OCI-LY7 (cell line): ENCODE data around the gene CEP97. TPM values are rescaled to one million over a fixed set of nuclear protein-coding genes. Genes with fewer than 3 reads are reported as not detected.

Source experiments
- BruUV-seq: library from RNA; stranded (reverse); fragments of 400-500 nt; replicated peaks from 2 replicates; lab custom pipeline; 2021; lab: Mats Ljungman, UMichigan
- CTCF ChIA-PET: fragments of 300-600 bp; sonication (Branson Sonifier 250); formaldehyde crosslinking; loops from one replicate; lab custom pipeline; 2022; ENCODE audit warnings: antibody characterized with exemption; ENCODE audit not compliant: unreplicated experiment; lab: Charles Lee
- POLR2A ChIA-PET: fragments of 300-600 bp; sonication (Branson Sonifier 250); formaldehyde crosslinking; loops from one replicate; lab custom pipeline; 2022; ENCODE audit warnings: antibody characterized with exemption; lab: Charles Lee
- DNase-seq: peaks from one replicate; pipeline ENCODE4 v3.0.0-alpha.2; 2015; ENCODE audit warnings: low spot score
- H2AFZ ChIP-seq: fragments of 200-600 bp; sonication (generic), shearing (Covaris generic); 2 replicates; pipeline ENCODE4 v1.6.1; 2014; ENCODE audit warnings: mild to moderate bottlenecking, antibody characterized with exemption, low read length, moderate library complexity
- H3K27ac ChIP-seq: fragments of 200-600 bp; sonication (generic); 2 replicates; pipeline ENCODE4 v1.5.1; 2014; ENCODE audit warnings: mixed run types, low read depth, mild to moderate bottlenecking, moderate library complexity, low read length, inconsistent platforms; ENCODE audit not compliant: poor library complexity, severe bottlenecking
- H3K36me3 ChIP-seq: fragments of 200-600 bp; sonication (generic); 2 replicates; pipeline ENCODE4 v1.6.1; 2014; ENCODE audit warnings: mild to moderate bottlenecking, antibody characterized with exemption, low read length, moderate library complexity, mixed read lengths; ENCODE audit not compliant: insufficient read depth
- H3K4me1 ChIP-seq: fragments of 200-600 bp; sonication (generic); 2 replicates; pipeline ENCODE4 v1.5.1; 2014; ENCODE audit warnings: mild to moderate bottlenecking, low read length; ENCODE audit not compliant: insufficient read depth, poor library complexity, severe bottlenecking
- H3K4me2 ChIP-seq: fragments of 200-600 bp; sonication (generic); 2 replicates; pipeline ENCODE4 v1.6.1; 2014; ENCODE audit warnings: mild to moderate bottlenecking, low read length
- H3K4me3 ChIP-seq: fragments of 200-600 bp; sonication (generic); 2 replicates; pipeline ENCODE4 v1.5.1; 2014; ENCODE audit warnings: mild to moderate bottlenecking, low read depth, low read length; ENCODE audit not compliant: poor library complexity, severe bottlenecking
- H3K79me2 ChIP-seq: fragments of 200-600 bp; sonication (generic); 2 replicates; pipeline ENCODE4 v1.6.1; 2016; ENCODE audit warnings: low read depth, mild to moderate bottlenecking, low read length, moderate library complexity, mixed read lengths; ENCODE audit not compliant: insufficient read depth
- H3K9me2 ChIP-seq: fragments of 200-600 bp; sonication (generic); 2 replicates; pipeline ENCODE4 v1.6.1; 2016; ENCODE audit warnings: mild to moderate bottlenecking, low read length, mixed read lengths; ENCODE audit not compliant: insufficient read depth
- H3K9me3 ChIP-seq: fragments of 200-600 bp; sonication (generic); 2 replicates; pipeline ENCODE4 v1.6.1; 2014; ENCODE audit warnings: mild to moderate bottlenecking, mixed run types, low read length, mixed read lengths
- H4K20me1 ChIP-seq: fragments of 200-600 bp; sonication (generic); 2 replicates; pipeline ENCODE4 v1.6.1; 2014; ENCODE audit warnings: mild to moderate bottlenecking, antibody characterized with exemption, low read length, moderate library complexity, mixed read lengths; ENCODE audit not compliant: insufficient read depth
- CTCF ChIP-seq: fragments of 200-600 bp; sonication (generic); conservative IDR thresholded peaks from 2 replicates; pipeline ENCODE4 v1.5.1; 2014; ENCODE audit warnings: mild to moderate bottlenecking, antibody characterized with exemption, low read length, moderate library complexity, mixed read lengths
- EZH2phosphoT487 ChIP-seq: fragments of 200-600 bp; sonication (generic); IDR thresholded peaks from 2 replicates; pipeline ENCODE4 v1.6.1; 2018; ENCODE audit warnings: low read depth, borderline replicate concordance, mild to moderate bottlenecking, mixed run types, antibody characterized with exemption, low read length, moderate library complexity, mixed read lengths
- intact Hi-C: fragments of 100-400 bp; cut with micrococcal nuclease; formaldehyde crosslinking; loops from one replicate; pipeline ENCODE4 v1.10.0; 2022; ENCODE audit not compliant: unreplicated experiment
- total RNA-seq, 2 experiments: library from RNA; depleted of rRNA in 1 of 2; stranded (reverse); fragments of >200 nt in 1 of 2; shearing (Covaris generic) in 1 of 2; gene quantifications; 2 replicates each; pipeline ENCODE4 v1.2.3, GENCODE V29; 2014 to 2022

Gene CEP97
- total RNA-seq, 2 experiments from 2014 or later, result 27.3 to 43.5 TPM

GRCh38 chr3:101796077-101796680 is 71.8 kb downstream of the CEP97 start:
- no peak for DNase-seq
- CTCF ChIA-PET, result no interaction called here
- Histone ChIP-seq H3K9me3 (peaks cover 50% of the 10 kb centered on the region), H4K20me1 (no peaks in the 10 kb centered on the region), H3K79me2 (peaks cover 72% of the 10 kb centered on the region), H3K4me3 (no peak overlapping the region), H3K4me2 (no peak overlapping the region), H3K27ac (no peak overlapping the region), H3K36me3 (peaks cover 89% of the 10 kb centered on the region), H3K4me1 (peaks cover 42% of the 10 kb centered on the region), H2AFZ (no peak overlapping the region), H3K9me2 (no peaks in the 10 kb centered on the region)
- no TSS peak for BruUV-seq
- POLR2A ChIA-PET, result interaction anchor here (0.5 to 2.3 kb wide), 12 partner anchors 8 to 434 kb away, joined by 3 to 7 read pairs (median 4); partner anchors contain the start of gene CEP97
- intact Hi-C loops, result no loop called here
- TF ChIP-seq EZH2phosphoT487 (no peak), CTCF (no peak)

GRCh38 chr3:101801174-101801573 is 76.8 kb downstream of the CEP97 start:
- Histone ChIP-seq H3K27ac (no peak overlapping the region), H3K9me3 (peaks cover 15% of the 10 kb centered on the region; the same call in 1 of the 2 replicates), H3K4me3 (no peak overlapping the region), H3K79me2 (peaks cover 59% of the 10 kb centered on the region; the same call in 1 of the 2 replicates), H3K9me2 (no peaks in the 10 kb centered on the region), H3K4me2 (no peak overlapping the region), H3K36me3 (peaks cover 89% of the 10 kb centered on the region), H4K20me1 (no peaks in the 10 kb centered on the region), H2AFZ (no peak overlapping the region), H3K4me1 (peaks cover 8% of the 10 kb centered on the region)
- ChIA-PET CTCF (no interaction called here), POLR2A (interaction anchor here (0.6 to 2.9 kb wide), 3 partner anchors 9 to 218 kb away, joined by 3 to 15 read pairs (median 5); partner anchors contain the start of gene CEP97)
- no TSS peak for BruUV-seq
- intact Hi-C loops, result no loop called here
- no peak for DNase-seq
- TF ChIP-seq EZH2phosphoT487, result no peak
- no peak for TF ChIP-seq CTCF

GRCh38 chr3:101802179-101802578 is 77.8 kb downstream of the CEP97 start:
- peaks cover 89% of the 10 kb centered on the region for H3K36me3 ChIP-seq
- no peaks in the 10 kb centered on the region for H3K9me2 ChIP-seq
- no peaks in the 10 kb centered on the region for H4K20me1 ChIP-seq
- H3K9me3 ChIP-seq, result peaks cover 6% of the 10 kb centered on the region; the same call in 1 of the 2 replicates
- H3K4me2 ChIP-seq, result no peak overlapping the region
- ChIA-PET CTCF (interaction anchor here (0.7 to 2.0 kb wide), 2 partner anchors 12 to 427 kb away, joined by 3 to 6 read pairs; no protein-coding TSS in a partner anchor), POLR2A (interaction anchor here (0.6 to 2.9 kb wide), 10 partner anchors 9 to 149 kb away, joined by 3 to 15 read pairs (median 3); partner anchors contain the start of genes CEP97 and ZBTB11)
- no peak for DNase-seq
- H3K27ac ChIP-seq, result no peak overlapping the region
- H3K79me2 ChIP-seq, result peaks cover 49% of the 10 kb centered on the region; the same call in 1 of the 2 replicates
- BruUV-seq, result no TSS peak
- no peak overlapping the region for H2AFZ ChIP-seq
- no peak overlapping the region for H3K4me3 ChIP-seq
- peaks cover 5% of the 10 kb centered on the region for H3K4me1 ChIP-seq
- intact Hi-C loops, result no loop called here
- TF ChIP-seq CTCF, result no peak
